NCI-H2107 treated with DMSO at 0.1 percent for 48 hours (cell line): Measurements from ENCODE around the gene NCEH1.
"Not testable (repeated sequence)": the region's sequence is repeated elsewhere in the genome, so short reads cannot be mapped to it uniquely, and the experiment has no call there.

ENCODE experiments used
- DNase-seq: peaks from one replicate; lab custom pipeline; 2025; ENCODE audit not compliant: unreplicated experiment; lab: John Stamatoyannopoulos, UW

NCEH1 gene

GRCh38 chr3:172708921-172709773 is 1.7 kb downstream of the NCEH1 start:
- DNase-seq = no peak

- DNase-seq = no peak
Measured at GRCh38 chr3:172707967-172708366, 2.9 kb downstream of the NCEH1 start.

GRCh38 chr3:172707030-172707429 is 3.8 kb downstream of the NCEH1 start:
- no peak for DNase-seq

GRCh38 chr3:172705170-172705569 is 5.7 kb downstream of the NCEH1 start:
- no peak for DNase-seq

DNA sequence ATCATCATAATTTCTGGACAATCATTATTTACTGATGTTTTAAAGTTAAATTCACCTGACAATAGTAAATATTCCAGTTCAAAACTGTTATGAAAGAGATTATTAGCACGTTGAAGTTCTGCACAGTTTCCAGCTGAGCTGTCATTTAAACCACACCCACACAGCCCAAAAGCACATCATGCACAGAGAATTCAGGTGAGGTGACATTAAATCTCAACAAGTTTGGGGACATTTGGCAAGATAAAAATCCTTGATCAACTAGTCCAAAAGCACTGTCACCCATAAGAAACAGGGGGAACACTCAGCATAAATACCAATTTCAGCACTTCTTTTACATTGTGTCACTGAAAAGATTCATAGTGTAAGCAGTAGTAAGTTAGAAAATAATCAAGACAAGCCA is 6.9 kb downstream of the NCEH1 start:
- no peak for DNase-seq

DNA sequence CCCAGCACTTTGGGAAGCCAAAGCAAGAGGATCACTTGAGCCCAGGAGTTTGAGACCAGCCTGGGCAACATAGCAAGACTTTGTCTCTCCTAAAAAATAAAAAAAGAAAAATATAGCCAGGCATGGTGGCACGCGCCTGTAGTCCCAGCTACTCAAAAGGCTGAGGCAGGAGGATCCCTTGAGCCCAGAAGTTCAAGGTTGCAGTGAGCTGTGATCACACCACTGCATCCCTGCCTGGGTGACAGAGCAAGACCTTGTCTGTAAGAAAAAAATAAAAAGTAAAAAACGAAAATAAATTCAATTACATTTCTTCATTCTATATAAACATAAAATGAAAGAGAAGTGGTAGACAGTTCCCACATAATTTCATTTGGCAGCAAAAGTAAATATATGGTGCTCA is 8.1 kb downstream of the NCEH1 start:
- DNase-seq = not testable (repeated sequence)

- DNase-seq = no peak
Measured at GRCh38 chr3:172702256-172702655, 8.6 kb downstream of the NCEH1 start.

- DNase-seq = no peak
Measured at GRCh38 chr3:172701751-172702150, 9.1 kb downstream of the NCEH1 start.

GRCh38 chr3:172700936-172701455 is 9.9 kb downstream of the NCEH1 start:
- DNase-seq = no peak

DNA sequence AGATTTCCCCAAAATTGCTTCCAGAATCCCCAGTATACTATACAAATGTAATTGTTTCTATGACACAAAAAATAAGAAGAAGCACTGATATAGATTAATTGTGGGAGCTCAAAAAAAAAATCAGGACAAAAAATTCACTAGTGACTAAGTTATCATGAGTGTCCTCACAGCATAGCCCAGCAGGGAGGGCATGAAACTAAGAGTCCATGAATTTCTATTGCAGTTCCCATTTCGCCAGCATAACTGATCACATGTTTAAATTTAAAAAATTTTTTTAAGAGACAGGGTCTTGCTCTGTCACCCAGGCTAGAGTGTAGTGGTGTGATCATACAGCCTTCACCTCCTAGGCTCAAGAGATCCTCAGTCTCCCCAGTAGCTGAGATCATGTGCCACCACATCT is 10.6 kb downstream of the NCEH1 start:
- DNase-seq = no peak

DNA sequence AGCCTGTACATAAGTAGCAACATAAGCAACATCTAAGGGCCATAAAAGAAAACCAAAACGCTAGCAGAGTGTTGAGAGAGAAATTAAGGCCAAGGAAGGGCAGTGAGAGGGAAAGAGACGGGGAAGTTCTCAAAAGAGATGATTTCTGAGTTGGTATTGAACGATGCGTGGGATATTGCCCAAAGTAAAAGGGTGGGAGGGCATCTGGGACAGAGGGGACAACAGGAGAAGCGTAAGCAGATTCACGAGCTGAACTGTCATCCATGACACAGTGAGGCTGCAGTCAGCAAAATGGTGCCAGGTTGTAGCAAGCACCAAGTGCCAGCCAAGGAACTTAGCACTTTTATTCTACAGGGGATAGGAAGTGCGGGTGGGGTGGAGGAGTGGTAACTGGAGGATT is 11.8 kb downstream of the NCEH1 start:
- DNase-seq = no peak

DNA sequence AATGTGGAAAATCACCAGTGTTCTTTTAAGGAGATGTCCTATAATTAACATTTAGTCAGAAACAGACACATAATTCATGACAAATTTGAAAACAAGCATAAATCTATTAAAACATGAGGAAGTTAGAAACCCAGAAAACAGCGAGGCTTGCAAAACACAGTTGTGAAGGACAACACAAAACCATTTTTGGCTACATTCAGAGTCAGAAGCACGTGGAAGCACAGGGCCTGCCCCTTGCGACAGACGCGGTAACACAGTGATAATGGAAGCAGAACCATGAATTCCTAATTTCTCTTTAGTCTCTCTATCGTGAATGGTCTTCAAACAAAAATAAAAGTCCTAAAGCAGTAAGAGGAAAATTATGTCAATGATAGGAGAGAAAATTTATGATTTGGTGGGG is 12.2 kb downstream of the NCEH1 start:
- DNase-seq = no peak

- DNase-seq = no peak
Measured at GRCh38 chr3:172697558-172697957, 13.3 kb downstream of the NCEH1 start.

- no peak for DNase-seq
Measured at GRCh38 chr3:172696357-172696756, 14.5 kb downstream of the NCEH1 start.

GRCh38 chr3:172694573-172695246 is 16.2 kb downstream of the NCEH1 start:
- no peak for DNase-seq

DNA sequence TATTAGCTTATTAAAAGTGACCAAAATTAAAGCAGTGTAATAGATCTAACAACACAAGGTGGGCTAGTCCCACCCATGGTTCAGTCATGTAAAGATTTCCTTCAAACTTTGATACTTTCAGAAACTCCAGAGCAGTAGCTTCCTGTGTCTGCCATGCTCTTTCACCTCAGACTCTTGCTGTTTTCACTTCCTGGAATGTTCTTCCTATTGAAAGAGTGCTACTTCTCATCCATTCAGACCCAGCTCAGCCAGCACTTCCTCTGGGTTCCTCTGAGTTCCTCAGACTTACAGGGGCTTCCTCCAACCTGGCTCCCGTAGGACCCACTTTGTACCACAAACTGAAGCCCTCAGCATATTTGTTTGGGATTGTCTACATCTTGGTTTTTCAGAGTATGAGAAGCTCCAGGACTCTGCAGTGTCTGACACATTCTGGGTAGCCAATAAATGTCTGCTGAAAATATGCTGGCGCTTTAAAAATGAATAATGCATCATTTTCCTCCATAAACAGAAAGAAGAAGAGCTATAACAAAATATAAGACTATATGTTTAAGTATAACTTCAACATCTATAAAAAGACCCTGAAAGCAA is 18.0 kb downstream of the NCEH1 start:
- no peak for DNase-seq

GRCh38 chr3:172690936-172691335 is 19.9 kb downstream of the NCEH1 start:
- DNase-seq = no peak

- no peak for DNase-seq
Measured at GRCh38 chr3:172688588-172688987, 22.3 kb downstream of the NCEH1 start.

DNA sequence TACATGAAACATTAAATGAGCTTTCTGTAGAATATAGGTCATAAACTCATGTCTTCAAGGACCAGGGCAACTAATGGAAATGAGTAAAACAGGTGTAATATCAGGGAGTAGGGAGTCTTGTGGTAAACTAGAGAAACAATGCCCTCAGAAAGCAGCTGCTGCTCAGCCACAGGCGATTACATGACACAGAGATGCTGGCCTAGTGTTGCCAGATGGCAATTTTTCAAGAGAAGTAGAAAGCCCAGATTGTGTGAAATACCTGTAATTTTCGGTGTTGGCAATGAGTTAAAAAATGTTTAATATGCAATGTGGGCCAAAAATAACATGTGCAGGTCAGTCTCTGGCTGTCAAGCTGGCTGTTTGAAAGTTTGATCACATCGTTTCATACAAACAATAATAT is 23.4 kb downstream of the NCEH1 start:
- peak; percentile 89 for DNase-seq

DNA sequence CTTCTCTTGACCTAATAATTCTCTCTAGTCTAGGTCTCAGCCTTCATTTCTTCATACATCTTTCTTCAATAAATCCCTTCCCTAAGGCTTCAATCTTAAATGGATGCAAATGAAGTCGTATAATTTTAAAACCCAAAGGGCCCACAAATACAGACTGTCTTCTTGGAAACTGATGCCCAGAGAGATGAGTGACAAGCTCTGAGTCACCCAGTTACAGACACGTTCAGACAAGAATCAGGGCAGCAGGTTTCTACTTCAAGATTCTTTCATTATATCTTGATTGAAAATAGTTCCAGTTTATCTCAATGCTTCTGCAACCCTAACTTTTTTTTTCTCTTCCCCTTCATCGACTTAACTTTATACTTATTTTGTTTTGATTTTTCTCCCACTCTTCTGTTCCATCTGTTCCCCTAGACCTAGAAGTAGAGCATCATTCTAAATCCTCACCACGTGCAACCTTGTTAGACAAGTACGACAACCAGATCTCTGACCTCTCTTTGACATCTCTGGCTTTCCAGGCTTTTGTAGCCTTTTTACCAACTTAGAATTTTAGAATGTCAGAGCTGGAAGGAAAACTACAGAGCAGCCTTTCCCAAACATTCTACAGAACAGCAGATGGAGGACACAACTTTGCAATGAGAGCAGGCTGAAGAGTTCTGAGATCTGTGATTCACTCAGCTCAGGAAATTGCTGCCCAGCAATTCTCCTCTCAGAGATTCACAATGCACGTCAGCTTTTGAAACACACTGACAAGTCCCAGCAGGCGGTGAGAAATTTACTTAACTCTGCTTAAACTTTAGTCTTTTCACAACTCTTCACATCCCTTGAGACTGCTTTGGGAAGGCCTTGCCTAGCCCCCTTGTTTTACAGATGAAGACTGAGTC is 25.3 kb downstream of the NCEH1 start:
- DNase-seq = no peak

- DNase-seq = no peak
Measured at GRCh38 chr3:172680684-172681083, 30.2 kb downstream of the NCEH1 start.
